GM12801 (cell line): Measurements from ENCODE around the gene ZNF93.

Experiments
- CTCF ChIP-seq: IDR thresholded peaks from one replicate; pipeline ENCODE4 v1.5.1; 2011; ENCODE audit warnings: control low read depth; ENCODE audit not compliant: insufficient read length; ENCODE audit errors: extremely low read depth

The ZNF93 gene

GRCh38 chr19:19938449-19938848 lies 37.7 kb downstream of the ZNF93 start:
- no peak for TF ChIP-seq CTCF

- TF ChIP-seq CTCF: no peak
Measured at GRCh38 chr19:19943848-19944582, 43.3 kb downstream of the ZNF93 start.

- TF ChIP-seq CTCF: no peak
Measured at GRCh38 chr19:19944583-19944880, 43.8 kb downstream of the ZNF93 start.

GRCh38 chr19:19946226-19946625 lies 45.5 kb downstream of the ZNF93 start:
- TF ChIP-seq CTCF: no peak

- no peak for TF ChIP-seq CTCF
Measured at GRCh38 chr19:19948800-19949199, 48.1 kb downstream of the ZNF93 start.

GRCh38 chr19:19955208-19955607 lies 54.5 kb downstream of the ZNF93 start:
- no peak for TF ChIP-seq CTCF

- no peak for TF ChIP-seq CTCF
Measured at GRCh38 chr19:19956434-19957075, 55.8 kb downstream of the ZNF93 start.
